Transverse colon (tissue), 4 donors: ENCODE data around the gene LIPI.

Source experiments
- CTCF ChIP-seq, 5 experiments: fragments of 200-600 bp in 3 of 5; fragments of 450-650 bp in 2 of 5; sonication (generic) in 3 of 5; IDR thresholded peaks; 1 replicate in 2 of 5; 2 replicates in 3 of 5; pipeline ENCODE4 v1.5.1; 2016 to 2017; ENCODE audit warnings: antibody characterized with exemption in 5 of 5, inconsistent platforms in 3 of 5, mild to moderate bottlenecking in 2 of 5, moderate library complexity in 1 of 5
- EP300 ChIP-seq: sonication (generic); formaldehyde crosslinking; IDR thresholded peaks from one replicate; pipeline ENCODE4 v1.6.1; 2017; ENCODE audit warnings: antibody characterized with exemption, low read depth
- POLR2A ChIP-seq: fragments of 450-650 bp; IDR thresholded peaks from one replicate; pipeline ENCODE4 v1.6.1; 2016; ENCODE audit warnings: antibody characterized with exemption, mild to moderate bottlenecking, moderate library complexity
- POLR2AphosphoS5 ChIP-seq, 3 donors: sonication (generic); formaldehyde crosslinking; IDR thresholded peaks; one replicate each; pipeline ENCODE4 v1.6.1; 2016; ENCODE audit warnings: antibody characterized with exemption in 3 of 3

GRCh38 chr21:14251336-14251735 lies 40.6 kb upstream of the LIPI start:
- TF ChIP-seq CTCF (IDR thresholded peaks at IDR 0.05): no peak
- no peak for TF ChIP-seq POLR2A
- TF ChIP-seq EP300: no peak
- TF ChIP-seq POLR2AphosphoS5 (IDR thresholded peaks at IDR 0.05): no peak
